ENCODE results near the gene NTF3. TPM values are rescaled to one million over a fixed set of nuclear protein-coding genes. Genes with fewer than 3 reads are reported as not detected.

NTF3 gene
- total RNA-seq, 6 experiments from 2014 or later = 5.2 to 9.5 (median 8.6) TPM

DNA sequence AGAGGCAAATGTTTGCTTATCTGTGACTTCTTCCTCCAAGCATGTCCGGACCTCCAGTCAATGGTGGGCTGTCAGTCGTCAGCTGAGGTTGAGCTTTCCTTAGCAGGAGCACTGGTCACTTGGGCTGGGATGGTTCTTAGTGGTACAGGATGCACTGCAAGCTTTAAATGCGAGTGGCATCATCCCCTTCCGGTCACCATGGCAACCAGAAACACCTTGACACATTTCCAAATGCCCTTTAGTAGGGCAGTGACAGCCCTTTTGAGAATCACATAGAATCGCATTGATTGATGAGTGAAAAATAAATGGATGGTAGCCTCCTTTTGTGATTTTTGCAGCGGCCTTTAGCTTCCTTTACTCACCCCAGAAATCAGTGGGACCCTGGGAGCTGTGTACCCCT is 24.1 kb downstream of the NTF3 start:
- no peaks in the 10 kb centered on the region for H3K9me3 Mint-ChIP-seq

DNA sequence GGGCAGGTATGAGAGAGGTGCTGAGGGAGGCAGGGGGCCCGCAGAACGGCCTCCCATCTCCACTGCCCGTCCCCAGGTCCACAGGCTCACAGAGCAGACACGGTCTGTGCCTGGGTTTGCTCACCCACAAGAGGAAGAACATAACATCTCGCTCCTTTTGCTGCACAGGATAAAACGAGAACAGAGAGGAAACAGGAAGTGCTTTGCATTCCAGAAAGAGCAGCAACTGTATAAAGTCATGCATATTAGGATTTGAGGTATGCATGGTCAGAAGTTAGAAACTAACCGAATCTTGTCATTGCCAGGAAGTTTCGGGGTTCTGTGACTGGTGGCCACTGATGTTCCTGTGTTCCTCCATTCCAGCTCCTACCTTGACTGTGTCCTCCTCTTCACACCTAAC is 25.0 kb downstream of the NTF3 start:
- Mint-ChIP-seq H3K4me3 (peak overlapping the region; percentile 75), H3K36me3 (ENCODE audit: low read depth) (peaks cover 37% of the 10 kb centered on the region), H3K9me3 (no peaks in the 10 kb centered on the region; the same call in 1 of the 2 replicates), H3K27ac (peak overlapping the region; percentile 96), H3K4me1 (ENCODE audit: low read depth) (peaks cover 66% of the 10 kb centered on the region), H3K27me3 (ENCODE audit: insufficient read depth) (peaks cover 6% of the 10 kb centered on the region)
- TF ChIP-seq, protein P1, sequence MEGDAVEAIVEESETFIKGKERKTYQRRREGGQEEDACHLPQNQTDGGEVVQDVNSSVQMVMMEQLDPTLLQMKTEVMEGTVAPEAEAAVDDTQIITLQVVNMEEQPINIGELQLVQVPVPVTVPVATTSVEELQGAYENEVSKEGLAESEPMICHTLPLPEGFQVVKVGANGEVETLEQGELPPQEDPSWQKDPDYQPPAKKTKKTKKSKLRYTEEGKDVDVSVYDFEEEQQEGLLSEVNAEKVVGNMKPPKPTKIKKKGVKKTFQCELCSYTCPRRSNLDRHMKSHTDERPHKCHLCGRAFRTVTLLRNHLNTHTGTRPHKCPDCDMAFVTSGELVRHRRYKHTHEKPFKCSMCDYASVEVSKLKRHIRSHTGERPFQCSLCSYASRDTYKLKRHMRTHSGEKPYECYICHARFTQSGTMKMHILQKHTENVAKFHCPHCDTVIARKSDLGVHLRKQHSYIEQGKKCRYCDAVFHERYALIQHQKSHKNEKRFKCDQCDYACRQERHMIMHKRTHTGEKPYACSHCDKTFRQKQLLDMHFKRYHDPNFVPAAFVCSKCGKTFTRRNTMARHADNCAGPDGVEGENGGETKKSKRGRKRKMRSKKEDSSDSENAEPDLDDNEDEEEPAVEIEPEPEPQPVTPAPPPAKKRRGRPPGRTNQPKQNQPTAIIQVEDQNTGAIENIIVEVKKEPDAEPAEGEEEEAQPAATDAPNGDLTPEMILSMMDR (IDR thresholded peaks at IDR 0.05) = no peak
- DNase-seq = peak; percentile 73

More for the DNA sequence above, 24.1 kb downstream of the NTF3 start:
- no peak overlapping the region for H3K4me3 Mint-ChIP-seq
- no peak for DNase-seq
- TF ChIP-seq, protein P1 (IDR thresholded peaks at IDR 0.05) = no peak
- peaks cover 6% of the 10 kb centered on the region for H3K27me3 Mint-ChIP-seq (ENCODE audit: insufficient read depth)
- peaks cover 29% of the 10 kb centered on the region for H3K36me3 Mint-ChIP-seq (ENCODE audit: low read depth)
- H3K27ac Mint-ChIP-seq = peak overlapping the region; percentile 96
- H3K4me1 Mint-ChIP-seq (ENCODE audit: low read depth) = peaks cover 66% of the 10 kb centered on the region

DNA sequence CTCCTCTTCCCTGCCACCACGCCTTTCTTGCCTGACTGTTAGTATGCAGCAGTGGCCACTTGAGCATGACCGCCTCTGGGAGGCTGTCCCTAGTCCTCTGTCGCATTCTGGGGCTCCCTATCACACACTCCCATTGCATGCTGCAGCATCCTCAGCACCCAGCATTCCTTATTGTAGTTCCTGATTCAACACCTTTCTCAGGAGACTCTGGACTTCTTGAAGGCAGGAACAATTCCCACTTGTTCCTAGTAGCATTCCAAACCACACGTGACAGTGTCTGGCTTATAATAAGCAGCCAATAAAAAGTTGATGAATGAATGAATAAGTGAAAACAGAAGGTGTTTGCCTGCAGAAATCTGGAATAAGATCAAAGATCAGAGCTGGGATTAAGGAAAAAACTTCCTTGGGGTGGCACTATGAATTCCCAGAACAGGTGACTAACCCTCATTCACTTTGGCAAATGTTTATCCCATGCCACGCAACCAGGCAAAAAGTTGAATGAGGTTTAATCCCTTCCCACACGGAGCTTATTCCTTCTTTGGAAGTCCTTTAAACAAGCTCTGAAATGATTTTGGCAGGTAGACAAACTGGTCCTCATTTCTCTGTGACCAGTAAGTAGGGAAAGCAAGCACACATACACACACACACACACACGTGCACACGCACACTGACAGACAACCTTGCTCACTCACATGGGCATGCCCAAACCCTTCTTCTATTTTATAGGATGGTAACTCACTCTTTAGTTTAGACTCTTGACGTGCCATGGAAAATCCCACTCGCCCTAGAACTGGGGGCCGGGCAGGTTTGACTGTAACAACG is 26.5 kb downstream of the NTF3 start:
- Mint-ChIP-seq H3K27ac (peak overlapping the region; percentile 96), H3K9me3 (no peaks in the 10 kb centered on the region; the same call in 1 of the 2 replicates), H3K4me1 (ENCODE audit: low read depth) (peaks cover 75% of the 10 kb centered on the region), H3K27me3 (ENCODE audit: insufficient read depth) (peaks cover 6% of the 10 kb centered on the region), H3K4me3 (peak overlapping the region; percentile 75; the same call in 1 of the 2 replicates), H3K36me3 (ENCODE audit: low read depth) (peaks cover 39% of the 10 kb centered on the region)
- TF ChIP-seq, protein P1 (IDR thresholded peaks at IDR 0.05) = no peak
- no peak for DNase-seq

DNA sequence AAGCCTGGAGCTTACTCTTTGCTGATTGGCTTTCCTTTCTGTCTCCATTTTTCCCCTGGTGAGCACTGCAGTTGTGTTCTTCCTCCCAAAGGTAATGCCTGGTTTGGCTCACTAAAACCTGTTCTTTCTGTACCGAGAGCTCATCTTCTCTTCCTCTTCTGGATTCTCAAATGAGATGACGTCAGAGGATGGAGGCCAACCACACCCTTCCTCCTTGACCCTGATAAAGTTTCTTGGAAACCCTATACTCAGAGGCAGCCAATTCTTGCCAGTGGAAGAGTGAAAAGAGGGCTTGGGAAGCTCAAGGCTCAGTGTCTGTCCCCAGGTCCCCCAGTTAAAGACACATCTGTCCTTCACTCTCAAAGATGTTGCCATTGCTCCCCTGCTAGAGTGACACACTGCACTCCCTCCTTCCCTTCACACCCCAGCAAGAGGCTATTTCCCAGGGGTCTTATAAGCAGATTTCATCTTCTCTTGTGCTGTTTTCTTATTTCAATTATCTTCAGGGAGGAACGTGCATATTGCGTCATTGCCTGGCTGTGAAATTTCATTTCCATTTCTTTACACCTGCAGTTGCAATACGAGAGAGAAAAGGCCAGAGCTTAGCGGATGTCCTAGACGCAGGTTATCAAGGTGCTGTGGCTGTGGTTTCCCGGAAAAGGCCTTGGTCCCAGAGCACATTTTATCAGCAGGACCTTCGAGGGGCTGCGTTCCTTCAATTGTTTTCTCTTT is 27.3 kb downstream of the NTF3 start:
- Mint-ChIP-seq H3K36me3 (ENCODE audit: low read depth) (peaks cover 39% of the 10 kb centered on the region), H3K9me3 (no peaks in the 10 kb centered on the region; the same call in 1 of the 2 replicates), H3K4me1 (ENCODE audit: low read depth) (peaks cover 72% of the 10 kb centered on the region), H3K27me3 (ENCODE audit: insufficient read depth) (peaks cover 6% of the 10 kb centered on the region), H3K4me3 (no peak overlapping the region), H3K27ac (no peak overlapping the region)
- DNase-seq = no peak
- TF ChIP-seq, protein P1 (IDR thresholded peaks at IDR 0.05) = no peak

DNA sequence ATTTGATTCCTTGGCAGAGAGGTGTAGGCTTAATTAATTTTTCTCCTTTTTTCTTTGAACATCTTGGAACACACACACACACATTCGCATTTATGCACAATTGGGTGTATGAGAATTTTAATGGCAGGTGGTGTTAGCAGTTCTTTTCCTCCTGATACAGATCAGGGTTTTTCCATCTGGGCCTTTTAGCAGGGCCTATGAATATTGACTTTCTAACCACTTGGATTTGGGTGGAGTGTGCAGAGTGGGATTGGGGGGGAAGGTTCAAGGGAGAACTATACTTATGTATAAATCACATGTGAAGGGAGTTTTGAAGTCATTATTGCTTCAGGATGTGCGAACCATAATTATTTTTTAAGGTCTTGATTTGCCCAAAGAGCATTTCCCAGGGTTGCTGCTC is 28.9 kb downstream of the NTF3 start:
- TF ChIP-seq, protein P1 (IDR thresholded peaks at IDR 0.05) = no peak
- Mint-ChIP-seq H3K36me3 (ENCODE audit: low read depth) (peaks cover 39% of the 10 kb centered on the region), H3K9me3 (no peaks in the 10 kb centered on the region; the same call in 1 of the 2 replicates), H3K4me1 (ENCODE audit: low read depth) (peaks cover 66% of the 10 kb centered on the region), H3K27me3 (ENCODE audit: insufficient read depth) (peaks cover 5% of the 10 kb centered on the region), H3K4me3 (no peak overlapping the region), H3K27ac (no peak overlapping the region)
- no peak for DNase-seq

Measured in HFFc6 (cell line).